B cell (primary cell): ENCODE results near the gene MGAT5. TPM values are rescaled to one million over a fixed set of nuclear protein-coding genes. Genes with fewer than 3 reads are reported as not detected.

Source experiments
- ATAC-seq: fragments of 200-7000 bp; cut with Tn5 transposase; one replicate; pipeline ENCODE4 v1.10.0; 2021; ENCODE audit warnings: low read depth, mild to moderate bottlenecking, moderate number of reproducible peaks, moderate library complexity
- CTCF ChIA-PET: fragments of 350-600 bp; sonication (Branson Sonifier 250); formaldehyde crosslinking; loops from one replicate; lab custom pipeline; 2021; ENCODE audit warnings: antibody characterized with exemption, inconsistent platforms; lab: Charles Lee
- POLR2A ChIA-PET: fragments of 350-600 bp; sonication (Branson Sonifier 250); formaldehyde crosslinking; loops from one replicate; lab custom pipeline; 2021; ENCODE audit warnings: antibody characterized with exemption; lab: Charles Lee
- DNase-seq: peaks from one replicate; pipeline ENCODE4 v3.0.0; 2013
- H2AFZ ChIP-seq: 2 replicates; pipeline ENCODE4 v1.6.1; 2012; ENCODE audit warnings: mild to moderate bottlenecking, low read depth, low read length; ENCODE audit not compliant: insufficient read depth, poor library complexity, severe bottlenecking
- H3K27ac ChIP-seq, 2 donors: 1 replicate in 1 of 2; 2 replicates in 1 of 2; pipeline ENCODE4 v1.5.1; 2012 to 2013; ENCODE audit warnings: low read length in 2 of 2, mild to moderate bottlenecking in 2 of 2, moderate library complexity in 1 of 2
- H3K27me3 ChIP-seq, 4 experiments: fragments of 200-600 bp in 1 of 4; sonication (generic) in 1 of 4; replicated peaks in 1 of 4; 1 replicate in 2 of 4; 2 replicates in 2 of 4; pipeline versions ENCODE4 v1.6.1 to v1.7.0; 2013 to 2016; ENCODE audit warnings: low read length in 3 of 4, mild to moderate bottlenecking in 2 of 4, mixed read lengths in 1 of 4, moderate library complexity in 1 of 4; ENCODE audit not compliant: insufficient read depth in 4 of 4, control insufficient read depth in 3 of 4; ENCODE audit errors: control extremely low read depth in 1 of 4
- H3K36me3 ChIP-seq, 2 experiments: replicated peaks in 1 of 2; 1 replicate in 1 of 2; 2 replicates in 1 of 2; pipeline versions ENCODE4 v1.6.1 to v1.7.1; 2013; ENCODE audit warnings: low read length in 1 of 2; ENCODE audit not compliant: insufficient read depth in 2 of 2, control insufficient read depth in 1 of 2; ENCODE audit errors: control extremely low read depth in 1 of 2, extremely low read depth in 1 of 2
- H3K4me1 ChIP-seq, 2 donors: fragments of 200-600 bp in 1 of 2; sonication (generic) in 1 of 2; 1 replicate in 1 of 2; 2 replicates in 1 of 2; pipeline versions ENCODE4 v1.5.1 to v1.6.1; 2013 to 2017; ENCODE audit warnings: low read length in 2 of 2; ENCODE audit not compliant: control insufficient read depth in 2 of 2, insufficient read depth in 2 of 2
- H3K4me2 ChIP-seq: replicated peaks from 2 replicates; pipeline ENCODE3; 2012; ENCODE audit warnings: mild to moderate bottlenecking, low read depth, low read length; ENCODE audit not compliant: poor library complexity, severe bottlenecking
- H3K4me3 ChIP-seq, 5 experiments: fragments of 200-600 bp in 1 of 5; sonication (generic) in 1 of 5; 1 replicate in 3 of 5; 2 replicates in 2 of 5; pipeline versions ENCODE4 v1.5.1 to v1.7.0; 2011 to 2016; ENCODE audit warnings: low read length in 4 of 5, mild to moderate bottlenecking in 4 of 5, low read depth in 2 of 5, control low read depth in 1 of 5, moderate library complexity in 1 of 5; ENCODE audit not compliant: insufficient read depth in 1 of 5; ENCODE audit errors: control extremely low read depth in 1 of 5, extremely low read depth in 1 of 5
- H3K79me2 ChIP-seq: fragments of 200-600 bp; sonication (generic); one replicate; pipeline ENCODE4 v1.6.0; 2016; ENCODE audit warnings: low read length; ENCODE audit not compliant: control insufficient read depth, insufficient read depth
- H3K9ac ChIP-seq: fragments of 200-600 bp; sonication (generic); 2 replicates; pipeline ENCODE4 v1.6.1; 2017; ENCODE audit warnings: mild to moderate bottlenecking, low read length, moderate library complexity
- H3K9me3 ChIP-seq, 3 donors: one replicate each; pipeline versions ENCODE4 v1.6.1 to v1.7.1; 2013; ENCODE audit warnings: low read length in 2 of 3; ENCODE audit not compliant: control insufficient read depth in 2 of 3, insufficient read depth in 1 of 3; ENCODE audit errors: control extremely low read depth in 1 of 3
- H4K20me1 ChIP-seq: 2 replicates; pipeline ENCODE4 v1.6.0; 2012; ENCODE audit warnings: mild to moderate bottlenecking, low read length; ENCODE audit not compliant: insufficient read depth, control insufficient read depth, poor library complexity, severe bottlenecking
- H3K27ac Mint-ChIP-seq: one replicate; pipeline ENCODE4 v1.8.0; 2021; ENCODE audit warnings: mixed read lengths
- H3K27me3 Mint-ChIP-seq: one replicate; pipeline ENCODE4 v1.8.0; 2021; ENCODE audit warnings: mixed read lengths
- H3K4me1 Mint-ChIP-seq: one replicate; pipeline ENCODE4 v1.8.0; 2021; ENCODE audit warnings: mixed read lengths
- H3K4me3 Mint-ChIP-seq: one replicate; pipeline ENCODE4 v1.8.0; 2021; ENCODE audit warnings: mixed read lengths
- H3K9me3 Mint-ChIP-seq: one replicate; pipeline ENCODE4 v1.8.0; 2022; ENCODE audit warnings: mixed read lengths; ENCODE audit not compliant: insufficient read depth
- EZH2 ChIP-seq: IDR thresholded peaks from 2 replicates; pipeline ENCODE4 v1.6.1; 2012; ENCODE audit warnings: borderline replicate concordance, low read depth, mild to moderate bottlenecking, moderate library complexity, low read length; ENCODE audit not compliant: insufficient read depth, poor library complexity, severe bottlenecking
- WGBS: methylation state at CpG from one replicate; pipeline ENCODE4 v1.1.5; 2013; ENCODE audit warnings: missing lambda C conversion rate; ENCODE audit not compliant: insufficient coverage; 5-methylcytosine and 5-hydroxymethylcytosine counted together
- intact Hi-C: fragments of 100-400 bp; cut with micrococcal nuclease; formaldehyde crosslinking; loops from one replicate; pipeline ENCODE4 v1.10.0; 2022
- polyA plus RNA-seq: library from polyadenylated mRNA; depleted of rRNA; stranded (reverse); fragments of >200 nt; gene quantifications from 2 replicates; pipeline ENCODE4 v1.2.3, GENCODE V29; 2012
- total RNA-seq, 2 donors: library from RNA; stranded (reverse); fragments of 120-200 nt in 1 of 2; gene quantifications; 1 replicate in 1 of 2; 2 replicates in 1 of 2; pipeline versions ENCODE4 v1.2.3 to v1.2.4, GENCODE V29; 2013 to 2022
- TF ChIP-seq, protein P1 (sequence below): fragments of 200-600 bp; IDR thresholded peaks from one replicate; pipeline ENCODE4 v1.8.0; 2022; ENCODE audit warnings: antibody characterized with exemption, mild to moderate bottlenecking

MGAT5 gene
- total and polyA plus RNA-seq, 2 donors (not counting 1 experiment from before 2014, with no cell fraction given), result 27.2 to 184 TPM

GRCh38 chr2:134479696-134480330, 225.9 kb downstream of the MGAT5 start:
- ATAC-seq (no peak), DNase-seq (no peak)
- Histone ChIP-seq H3K36me3 (no peaks in the 10 kb centered on the region), H4K20me1 (no peaks in the 10 kb centered on the region), H3K9me3 (peaks cover 0 to 4% (median 0%) of the 10 kb centered on the region in 3 donors), H3K9ac (no peak overlapping the region), H3K79me2 (no peaks in the 10 kb centered on the region), H3K27ac (no peak overlapping the region), H2AFZ (no peak overlapping the region), H3K4me3 (no peak overlapping the region), H3K4me1 (no peaks in the 10 kb centered on the region), H3K4me2 (no peak overlapping the region), H3K27me3 (no peaks in the 10 kb centered on the region)
- POLR2A ChIA-PET, result no interaction called here
- Mint-ChIP-seq H3K27me3 (no peaks in the 10 kb centered on the region), H3K9me3 (no peaks in the 10 kb centered on the region), H3K4me1 (no peaks in the 10 kb centered on the region), H3K4me3 (no peak overlapping the region), H3K27ac (no peak overlapping the region)
- intact Hi-C loops, result no loop called here
- whole genome bisulfite sequencing, result 91% methylated on average over 3 of the region's 4 CpGs
- CTCF ChIA-PET, result interaction anchor here (1.1 kb wide), 1 partner anchor 19 kb away, joined by 4 read pairs; no protein-coding TSS in a partner anchor
- TF ChIP-seq, protein P1, sequence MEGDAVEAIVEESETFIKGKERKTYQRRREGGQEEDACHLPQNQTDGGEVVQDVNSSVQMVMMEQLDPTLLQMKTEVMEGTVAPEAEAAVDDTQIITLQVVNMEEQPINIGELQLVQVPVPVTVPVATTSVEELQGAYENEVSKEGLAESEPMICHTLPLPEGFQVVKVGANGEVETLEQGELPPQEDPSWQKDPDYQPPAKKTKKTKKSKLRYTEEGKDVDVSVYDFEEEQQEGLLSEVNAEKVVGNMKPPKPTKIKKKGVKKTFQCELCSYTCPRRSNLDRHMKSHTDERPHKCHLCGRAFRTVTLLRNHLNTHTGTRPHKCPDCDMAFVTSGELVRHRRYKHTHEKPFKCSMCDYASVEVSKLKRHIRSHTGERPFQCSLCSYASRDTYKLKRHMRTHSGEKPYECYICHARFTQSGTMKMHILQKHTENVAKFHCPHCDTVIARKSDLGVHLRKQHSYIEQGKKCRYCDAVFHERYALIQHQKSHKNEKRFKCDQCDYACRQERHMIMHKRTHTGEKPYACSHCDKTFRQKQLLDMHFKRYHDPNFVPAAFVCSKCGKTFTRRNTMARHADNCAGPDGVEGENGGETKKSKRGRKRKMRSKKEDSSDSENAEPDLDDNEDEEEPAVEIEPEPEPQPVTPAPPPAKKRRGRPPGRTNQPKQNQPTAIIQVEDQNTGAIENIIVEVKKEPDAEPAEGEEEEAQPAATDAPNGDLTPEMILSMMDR, result no peak
- TF ChIP-seq EZH2, result no peak

DNA sequence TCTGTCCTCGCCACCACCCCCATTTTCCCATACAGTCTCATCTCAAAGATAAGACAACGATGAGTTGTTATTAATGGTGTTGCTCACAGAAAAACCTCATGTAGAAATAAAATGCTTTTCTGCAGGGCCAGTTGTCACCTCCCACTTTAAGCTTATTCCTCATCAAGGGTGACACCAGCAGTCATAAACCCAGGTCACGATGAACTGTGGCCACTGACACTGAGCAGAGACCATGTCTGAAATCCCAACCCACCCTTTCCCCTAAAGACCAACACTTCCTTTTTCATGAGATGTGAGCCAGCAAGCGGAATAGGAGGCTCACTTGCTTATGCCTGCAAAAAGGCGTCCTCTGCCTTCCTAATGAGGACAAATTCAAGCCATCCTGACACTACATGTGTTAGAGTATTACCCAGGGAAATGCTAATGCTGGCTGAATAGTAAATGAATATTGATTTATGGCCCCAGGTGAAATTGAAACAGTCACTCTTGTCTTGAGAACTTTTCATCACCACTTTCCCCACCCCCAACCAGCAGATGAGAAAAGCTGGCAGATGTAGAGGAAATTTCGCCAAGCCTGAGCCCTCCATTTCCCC, 228.4 kb downstream of the MGAT5 start:
- no peak overlapping the region for H2AFZ ChIP-seq
- no peak overlapping the region for H3K9ac ChIP-seq
- Mint-ChIP-seq H3K27ac (no peak overlapping the region), H3K4me1 (no peaks in the 10 kb centered on the region), H3K4me3 (no peak overlapping the region), H3K9me3 (no peaks in the 10 kb centered on the region), H3K27me3 (no peaks in the 10 kb centered on the region)
- ATAC-seq, result no peak
- H3K27me3 ChIP-seq, result no peaks in the 10 kb centered on the region
- POLR2A ChIA-PET, result no interaction called here
- no peaks in the 10 kb centered on the region for H3K36me3 ChIP-seq
- DNase-seq, result no peak
- no peak overlapping the region for H3K4me2 ChIP-seq
- no peak overlapping the region for H3K27ac ChIP-seq
- no peak overlapping the region for H3K4me3 ChIP-seq
- CTCF ChIA-PET, result no interaction called here
- intact Hi-C loops, result no loop called here
- H3K9me3 ChIP-seq, result peaks cover 0 to 4% (median 0%) of the 10 kb centered on the region in 3 donors
- H4K20me1 ChIP-seq, result no peaks in the 10 kb centered on the region
- WGBS, result 95% methylated on average over 3 of the region's 6 CpGs
- no peaks in the 10 kb centered on the region for H3K4me1 ChIP-seq
- no peak for TF ChIP-seq EZH2
- TF ChIP-seq, protein P1, result no peak
- H3K79me2 ChIP-seq, result no peaks in the 10 kb centered on the region
